PC-9 (cell line): ENCODE measurements around the gene CXCR5. TPM values are rescaled to one million over a fixed set of nuclear protein-coding genes. Genes with fewer than 3 reads are reported as not detected.
A peak's percentile ranks its signal among the peaks of the same experiment; 100 is the strongest.

Experiments
- BruUV-seq: library from RNA; stranded (reverse); fragments of 400-500 nt; replicated peaks from 2 replicates; lab custom pipeline; 2021; lab: Mats Ljungman, UMichigan
- CTCF ChIA-PET: fragments of 300-600 bp; sonication (Branson Sonifier 250); formaldehyde crosslinking; loops from one replicate; lab custom pipeline; 2022; ENCODE audit warnings: antibody characterized with exemption; lab: Charles Lee
- POLR2A ChIA-PET: fragments of 300-600 bp; sonication (Branson Sonifier 250); formaldehyde crosslinking; loops from one replicate; lab custom pipeline; 2022; ENCODE audit warnings: antibody characterized with exemption; ENCODE audit not compliant: unreplicated experiment; lab: Charles Lee
- DNase-seq, 2 experiments: peaks; one replicate each; pipeline versions ENCODE4 v3.0.0 to v3.0.0-alpha.2; 2015 to 2022; ENCODE audit warnings: mixed read lengths in 1 of 2
- H2AFZ ChIP-seq: fragments of 200-600 bp; sonication (generic); 2 replicates; pipeline ENCODE4 v1.8.1; 2017; ENCODE audit warnings: antibody characterized with exemption
- H3F3A ChIP-seq: fragments of 200-600 bp; sonication (generic); 2 replicates; pipeline ENCODE4 v1.8.1; 2017; ENCODE audit warnings: antibody characterized with exemption, mild to moderate bottlenecking, low read depth; ENCODE audit not compliant: insufficient read depth
- H3K27ac ChIP-seq: fragments of 200-600 bp; sonication (generic); 2 replicates; pipeline ENCODE4 v1.6.1; 2016; ENCODE audit warnings: mixed run types
- H3K27me3 ChIP-seq: fragments of 200-600 bp; sonication (generic); 2 replicates; pipeline ENCODE4 v1.6.1; 2016; ENCODE audit warnings: low read depth, mixed run types; ENCODE audit not compliant: insufficient read depth
- H3K36me3 ChIP-seq: fragments of 200-600 bp; sonication (generic); 2 replicates; pipeline ENCODE4 v1.6.1; 2016; ENCODE audit warnings: low read depth, mixed run types
- H3K4me1 ChIP-seq: fragments of 200-600 bp; sonication (generic); replicated peaks from 2 replicates; pipeline ENCODE4 v1.6.1; 2016; ENCODE audit warnings: mixed run types; ENCODE audit not compliant: insufficient read depth
- H3K4me2 ChIP-seq: fragments of 200-600 bp; sonication (generic); 2 replicates; pipeline ENCODE4 v1.6.1; 2017; ENCODE audit warnings: mixed run types
- H3K4me3 ChIP-seq: fragments of 200-600 bp; sonication (generic); 2 replicates; pipeline ENCODE4 v1.6.1; 2016; ENCODE audit warnings: mixed run types
- H3K79me2 ChIP-seq: fragments of 200-600 bp; sonication (generic); 2 replicates; pipeline ENCODE4 v1.6.1; 2017; ENCODE audit warnings: low read depth, mixed run types
- H3K9me2 ChIP-seq: fragments of 200-600 bp; sonication (generic); 2 replicates; pipeline ENCODE4 v1.8.1; 2017; ENCODE audit warnings: mild to moderate bottlenecking; ENCODE audit not compliant: insufficient read depth
- H3K9me3 ChIP-seq: fragments of 200-600 bp; sonication (generic); 2 replicates; pipeline ENCODE4 v1.8.1; 2016; ENCODE audit warnings: low read depth; ENCODE audit not compliant: insufficient read depth
- H4K20me1 ChIP-seq: fragments of 200-600 bp; sonication (generic); 2 replicates; pipeline ENCODE4 v1.8.1; 2017; ENCODE audit not compliant: insufficient read depth
- EZH2 ChIP-seq: fragments of 200-600 bp; sonication (generic); IDR thresholded peaks from 2 replicates; pipeline ENCODE4 v1.8.0; 2017; ENCODE audit warnings: antibody characterized with exemption, low read depth
- intact Hi-C: fragments of 100-400 bp; cut with micrococcal nuclease; formaldehyde crosslinking; loops from one replicate; pipeline ENCODE4 v1.10.0; 2022; ENCODE audit not compliant: unreplicated experiment
- total RNA-seq: library from RNA; stranded (reverse); gene quantifications from 2 replicates; pipeline ENCODE4 v1.2.3, GENCODE V29; 2021
- TF ChIP-seq, protein P1 (sequence below): fragments of 200-600 bp; sonication (generic); conservative IDR thresholded peaks from 2 replicates; pipeline ENCODE4 v1.6.1; 2017; ENCODE audit warnings: mixed run types, antibody characterized with exemption, mild to moderate bottlenecking, moderate library complexity

The CXCR5 gene
- total RNA-seq, 1 experiment from 2014 or later: not detected

DNA sequence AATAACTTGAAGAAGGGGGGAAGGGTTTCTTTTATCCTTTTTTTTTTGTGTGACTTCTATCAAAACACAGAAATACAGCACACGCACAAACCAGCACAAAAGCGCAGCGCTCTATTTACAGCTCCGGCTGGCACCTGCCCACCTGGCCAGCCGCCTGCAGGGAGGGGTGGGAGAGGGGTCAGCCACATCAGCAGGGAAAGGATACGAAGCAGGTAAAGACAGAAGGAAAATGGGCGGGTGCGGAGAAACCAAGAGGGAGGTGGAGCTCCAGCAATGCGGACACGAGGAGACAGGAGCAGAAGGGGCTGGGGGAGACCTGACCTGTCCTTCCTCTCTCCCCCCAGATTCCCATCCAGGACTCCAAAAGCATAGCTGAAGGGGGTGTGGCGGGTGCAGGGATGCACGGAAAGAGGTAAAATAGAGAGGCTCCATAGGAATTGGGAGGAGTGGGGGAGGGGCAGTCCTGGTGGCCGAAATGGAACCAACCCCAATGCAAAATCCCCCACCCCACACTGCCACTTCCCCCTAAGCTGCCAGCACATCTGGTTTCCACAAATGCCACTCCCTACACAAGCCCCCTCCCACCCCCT is 14.1 kb downstream of the CXCR5 start:
- TF ChIP-seq, protein P1, sequence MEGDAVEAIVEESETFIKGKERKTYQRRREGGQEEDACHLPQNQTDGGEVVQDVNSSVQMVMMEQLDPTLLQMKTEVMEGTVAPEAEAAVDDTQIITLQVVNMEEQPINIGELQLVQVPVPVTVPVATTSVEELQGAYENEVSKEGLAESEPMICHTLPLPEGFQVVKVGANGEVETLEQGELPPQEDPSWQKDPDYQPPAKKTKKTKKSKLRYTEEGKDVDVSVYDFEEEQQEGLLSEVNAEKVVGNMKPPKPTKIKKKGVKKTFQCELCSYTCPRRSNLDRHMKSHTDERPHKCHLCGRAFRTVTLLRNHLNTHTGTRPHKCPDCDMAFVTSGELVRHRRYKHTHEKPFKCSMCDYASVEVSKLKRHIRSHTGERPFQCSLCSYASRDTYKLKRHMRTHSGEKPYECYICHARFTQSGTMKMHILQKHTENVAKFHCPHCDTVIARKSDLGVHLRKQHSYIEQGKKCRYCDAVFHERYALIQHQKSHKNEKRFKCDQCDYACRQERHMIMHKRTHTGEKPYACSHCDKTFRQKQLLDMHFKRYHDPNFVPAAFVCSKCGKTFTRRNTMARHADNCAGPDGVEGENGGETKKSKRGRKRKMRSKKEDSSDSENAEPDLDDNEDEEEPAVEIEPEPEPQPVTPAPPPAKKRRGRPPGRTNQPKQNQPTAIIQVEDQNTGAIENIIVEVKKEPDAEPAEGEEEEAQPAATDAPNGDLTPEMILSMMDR: no peak
- TF ChIP-seq EZH2: no peak
- peaks cover 47% of the 10 kb centered on the region; the same call in 1 of the 2 replicates for H3F3A ChIP-seq
- no peak overlapping the region for H3K4me2 ChIP-seq
- ChIA-PET CTCF (no interaction called here), POLR2A (no interaction called here)
- intact Hi-C loops: no loop called here
- no peak overlapping the region for H3K27ac ChIP-seq
- no peak overlapping the region for H2AFZ ChIP-seq
- TSS peak; percentile 14 for BruUV-seq
- peaks cover 36% of the 10 kb centered on the region for H3K36me3 ChIP-seq
- no peaks in the 10 kb centered on the region for H3K9me2 ChIP-seq
- peaks cover 44% of the 10 kb centered on the region for H4K20me1 ChIP-seq
- no peak for DNase-seq
- no peaks in the 10 kb centered on the region for H3K4me1 ChIP-seq
- peaks cover 8% of the 10 kb centered on the region; the same call in 1 of the 2 replicates for H3K79me2 ChIP-seq
- H3K4me3 ChIP-seq: no peak overlapping the region
- H3K9me3 ChIP-seq: no peaks in the 10 kb centered on the region
- no peaks in the 10 kb centered on the region for H3K27me3 ChIP-seq

DNA sequence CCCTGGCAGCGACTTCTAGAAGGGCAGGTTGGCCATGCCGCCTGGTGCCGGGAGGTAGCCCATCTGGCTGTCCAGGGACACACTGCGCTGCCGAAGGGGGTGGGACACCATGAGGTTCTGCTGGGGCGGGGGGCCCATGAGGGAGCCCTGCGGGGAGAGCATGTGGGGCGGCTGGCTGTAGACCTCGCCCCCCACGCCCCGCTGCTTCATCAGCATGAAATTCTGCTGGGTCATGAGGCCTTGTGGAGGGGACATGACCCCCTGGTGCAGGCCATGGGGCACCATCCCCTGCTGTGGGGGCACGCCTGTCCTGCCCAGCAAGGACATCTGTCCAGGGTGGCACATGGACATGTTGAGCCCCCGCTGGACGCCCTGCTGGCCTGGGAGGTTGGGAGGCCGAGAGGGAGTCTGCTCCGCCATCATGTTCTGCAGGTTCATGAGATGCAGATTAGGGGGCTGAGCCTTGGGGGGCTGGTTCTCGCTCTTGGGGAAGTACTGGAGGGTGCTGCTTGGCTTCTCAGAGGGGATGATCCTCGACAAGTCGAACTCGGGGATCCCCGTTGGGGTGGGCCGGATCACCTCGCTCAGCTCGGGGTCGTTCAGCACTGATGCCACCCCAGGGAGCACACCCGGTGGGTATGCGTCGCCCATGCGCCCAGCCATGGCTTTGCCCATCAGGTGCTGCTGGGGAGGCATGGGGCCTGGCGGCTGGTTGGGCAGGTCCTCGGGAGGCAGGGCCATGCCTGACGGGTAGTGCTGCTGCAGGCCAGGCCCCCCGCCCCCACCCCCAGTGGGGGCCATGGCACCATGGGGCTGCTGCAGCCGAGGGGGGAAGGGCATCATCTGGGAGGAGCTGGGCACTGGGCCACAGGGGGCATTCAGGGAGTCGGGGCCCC is 15.0 kb downstream of the CXCR5 start:
- peaks cover 47% of the 10 kb centered on the region; the same call in 1 of the 2 replicates for H3F3A ChIP-seq
- no peak for DNase-seq
- peaks cover 41% of the 10 kb centered on the region for H3K36me3 ChIP-seq
- POLR2A ChIA-PET: no interaction called here
- H3K4me1 ChIP-seq: no peaks in the 10 kb centered on the region
- no peaks in the 10 kb centered on the region for H3K9me3 ChIP-seq
- no TSS peak for BruUV-seq
- no peak overlapping the region for H3K4me3 ChIP-seq
- no peaks in the 10 kb centered on the region for H3K9me2 ChIP-seq
- intact Hi-C loops: no loop called here
- H3K27ac ChIP-seq: no peak overlapping the region
- CTCF ChIA-PET: no interaction called here
- no peak overlapping the region for H3K4me2 ChIP-seq
- peaks cover 52% of the 10 kb centered on the region for H4K20me1 ChIP-seq
- H3K27me3 ChIP-seq: no peaks in the 10 kb centered on the region
- peaks cover 14% of the 10 kb centered on the region for H3K79me2 ChIP-seq
- no peak overlapping the region for H2AFZ ChIP-seq
- TF ChIP-seq, protein P1: no peak
- no peak for TF ChIP-seq EZH2

DNA sequence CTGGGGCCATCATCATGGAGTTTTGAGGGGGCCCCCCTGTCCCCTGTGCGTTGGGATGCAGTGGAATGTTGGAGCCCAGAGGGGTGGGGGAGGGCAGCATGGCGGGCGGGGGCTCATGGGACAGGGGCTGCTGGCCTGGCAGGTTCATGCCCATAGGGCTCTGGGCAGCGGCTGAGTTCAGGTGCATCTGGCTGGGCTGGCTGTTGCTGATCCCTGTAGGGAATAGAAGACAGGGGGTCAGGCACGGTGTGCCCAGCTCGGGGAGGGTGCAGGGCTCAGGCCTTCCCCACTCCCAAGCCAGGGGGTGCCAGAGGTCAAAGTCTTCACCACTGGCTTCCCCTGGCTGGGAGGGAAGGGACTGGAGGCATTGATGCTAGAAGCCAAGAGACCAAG is 15.6 kb downstream of the CXCR5 start:
- peaks cover 57% of the 10 kb centered on the region for H4K20me1 ChIP-seq
- CTCF ChIA-PET: no interaction called here

More for the DNA sequence above, 15.6 kb downstream of the CXCR5 start:
- H3K4me2 ChIP-seq: no peak overlapping the region
- H3K27me3 ChIP-seq: no peaks in the 10 kb centered on the region
- no peak overlapping the region for H3K4me3 ChIP-seq
- POLR2A ChIA-PET: no interaction called here
- no peaks in the 10 kb centered on the region for H3K4me1 ChIP-seq
- DNase-seq: no peak
- no TSS peak for BruUV-seq
- no peak overlapping the region for H3K27ac ChIP-seq
- peaks cover 21% of the 10 kb centered on the region for H3K79me2 ChIP-seq
- no peak overlapping the region for H2AFZ ChIP-seq
- peaks cover 46% of the 10 kb centered on the region for H3K36me3 ChIP-seq
- peaks cover 53% of the 10 kb centered on the region; the same call in 1 of the 2 replicates for H3F3A ChIP-seq
- no peaks in the 10 kb centered on the region for H3K9me3 ChIP-seq
- TF ChIP-seq, protein P1: no peak
- TF ChIP-seq EZH2: no peak
- H3K9me2 ChIP-seq: no peaks in the 10 kb centered on the region
- intact Hi-C loops: no loop called here
